ENCODE results near the gene SIPA1L3. TPM values are rescaled to one million over a fixed set of nuclear protein-coding genes. Genes with fewer than 3 reads are reported as not detected.

SIPA1L3 gene
- polyA plus RNA-seq, 1 donor from 2014 or later: 2.8 TPM

DNA sequence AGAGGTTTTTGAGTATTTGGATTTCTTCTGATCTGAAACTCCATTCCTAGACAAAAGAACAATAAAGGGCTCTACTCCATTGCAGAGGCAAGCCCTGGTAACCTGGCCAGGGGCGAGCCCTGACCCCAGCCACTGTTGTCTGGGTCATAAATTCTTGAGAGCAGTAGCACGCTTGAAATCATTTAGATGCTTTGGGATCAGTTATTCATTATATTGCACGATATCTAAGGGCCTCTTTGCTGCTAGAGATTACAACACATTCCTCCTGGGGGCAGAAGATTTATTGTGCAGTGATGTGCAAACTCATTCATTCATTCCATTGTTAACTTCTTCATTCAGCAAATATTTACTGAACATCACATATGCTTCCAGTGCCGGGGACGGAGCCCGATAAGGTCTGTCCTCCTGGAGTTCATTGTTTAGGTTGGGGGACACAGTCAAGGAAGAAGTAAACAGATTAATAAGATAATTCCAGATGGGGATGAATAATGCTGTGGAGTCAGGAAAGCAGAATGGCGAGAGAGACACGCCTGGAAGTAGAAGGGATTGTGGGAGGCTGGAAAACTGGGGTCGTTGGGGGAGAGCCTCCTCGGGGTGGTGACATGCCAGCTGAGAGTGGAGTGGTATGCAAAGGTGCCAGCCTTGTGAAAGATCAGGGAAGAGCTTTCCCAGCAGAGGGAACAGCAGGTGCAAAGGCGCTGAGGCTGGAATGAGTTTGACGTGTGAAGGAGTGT is 34.9 kb downstream of the SIPA1L3 start:
- TF ChIP-seq POLR2AphosphoS5 (IDR thresholded peaks at IDR 0.05) (no peak), CTCF (IDR thresholded peaks at IDR 0.05; ENCODE audit: poor library complexity, severe bottlenecking) (no peak), MXI1 (conservative IDR thresholded peaks at IDR 0.05; ENCODE audit: poor library complexity, severe bottlenecking) (no peak), EP300 (conservative IDR thresholded peaks at IDR 0.05; ENCODE audit: poor library complexity, severe bottlenecking) (no peak), RAD21 (conservative IDR thresholded peaks at IDR 0.05) (no peak), TAF1 (IDR thresholded peaks at IDR 0.05; ENCODE audit: low read depth) (no peak), REST (IDR thresholded peaks at IDR 0.05; ENCODE audit: borderline replicate concordance) (no peak), EZH2 (IDR thresholded peaks at IDR 0.05; ENCODE audit: borderline replicate concordance, insufficient read depth, low read length, poor library complexity, severe bottlenecking) (no peak), SMC3 (conservative IDR thresholded peaks at IDR 0.05; ENCODE audit: poor library complexity) (no peak)
- Histone ChIP-seq H2AFZ (ENCODE audit: low read depth, low read length) (no peak overlapping the region), H4K20me1 (ENCODE audit: insufficient read depth) (no peaks in the 10 kb centered on the region), H3K9me3 (ENCODE audit: low read length) (no peaks in the 10 kb centered on the region), H3F3A (ENCODE audit: insufficient read depth, low read length, poor library complexity, severe bottlenecking) (no peaks in the 10 kb centered on the region), H3K27me3 (ENCODE audit: insufficient read depth, low read depth, low read length) (no peaks in the 10 kb centered on the region), H3K4me3 (ENCODE audit: low read length) (no peak overlapping the region), H3K36me3 (ENCODE audit: insufficient read depth, low read length) (no peaks in the 10 kb centered on the region), H3K27ac (ENCODE audit: low read length) (no peak overlapping the region), H3K9me2 (ENCODE audit: insufficient read depth, low read length) (no peaks in the 10 kb centered on the region), H3K9ac (ENCODE audit: low read length) (no peak overlapping the region), H3K79me2 (replicated peaks; ENCODE audit: insufficient read depth, low read length) (no peaks in the 10 kb centered on the region), H3K4me2 (ENCODE audit: low read length) (no peak overlapping the region)

DNA sequence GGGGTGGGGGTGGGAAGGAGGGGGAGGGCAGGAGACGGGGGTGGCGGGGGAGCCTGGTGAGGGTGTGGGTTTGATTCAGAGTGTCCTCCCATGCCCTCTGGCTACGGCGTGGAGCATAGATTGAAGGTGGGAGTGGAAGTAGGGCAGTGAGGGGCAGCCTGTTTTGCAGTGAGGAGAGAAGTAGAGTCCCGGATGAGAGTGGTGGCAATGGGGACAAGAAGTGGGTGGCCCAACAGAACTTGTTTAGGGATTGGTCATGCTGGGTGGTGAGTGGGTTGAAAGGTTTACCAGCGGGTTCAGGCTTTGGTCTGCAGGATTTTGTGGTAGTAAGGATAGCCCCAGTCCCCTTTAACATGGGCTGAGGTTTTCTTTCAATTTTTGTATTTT is 35.5 kb downstream of the SIPA1L3 start:
- Histone ChIP-seq H3K27ac (ENCODE audit: low read length) (no peak overlapping the region), H3K36me3 (ENCODE audit: insufficient read depth, low read length) (no peaks in the 10 kb centered on the region), H4K20me1 (ENCODE audit: insufficient read depth) (no peaks in the 10 kb centered on the region), H3K4me3 (ENCODE audit: low read length) (no peak overlapping the region), H3F3A (ENCODE audit: insufficient read depth, low read length, poor library complexity, severe bottlenecking) (no peaks in the 10 kb centered on the region), H3K9me3 (ENCODE audit: low read length) (no peaks in the 10 kb centered on the region), H3K9ac (ENCODE audit: low read length) (no peak overlapping the region), H2AFZ (ENCODE audit: low read depth, low read length) (no peak overlapping the region), H3K9me2 (ENCODE audit: insufficient read depth, low read length) (no peaks in the 10 kb centered on the region), H3K79me2 (replicated peaks; ENCODE audit: insufficient read depth, low read length) (no peaks in the 10 kb centered on the region), H3K4me2 (ENCODE audit: low read length) (no peak overlapping the region), H3K27me3 (ENCODE audit: insufficient read depth, low read depth, low read length) (no peaks in the 10 kb centered on the region)
- no peak for TF ChIP-seq MXI1 (conservative IDR thresholded peaks at IDR 0.05; ENCODE audit: poor library complexity, severe bottlenecking)
- TF ChIP-seq TAF1 (IDR thresholded peaks at IDR 0.05; ENCODE audit: low read depth): no peak
- TF ChIP-seq REST (IDR thresholded peaks at IDR 0.05; ENCODE audit: borderline replicate concordance): no peak

Measured in neural cell (in vitro differentiated cells).